ENCODE measurements around the gene ACKR4. TPM values are rescaled to one million over a fixed set of nuclear protein-coding genes. Genes with fewer than 3 reads are reported as not detected.
A peak's percentile ranks its signal among the peaks of the same experiment; 100 is the strongest.
"Not testable (repeated sequence)": the region's sequence is repeated elsewhere in the genome, so short reads cannot be mapped to it uniquely, and the experiment has no call there.

The ACKR4 gene
- total RNA-seq, 6 donors from 2014 or later = 3.7 to 8.5 (median 7.2) TPM; not detected in 1

- no peak for DNase-seq
- peak overlapping the region in 3 of 4 donors; percentile 11 to 32 (median 21) for H3K4me3 ChIP-seq
- peaks cover 0 to 9% (median 6%) of the 10 kb centered on the region in 4 donors for H3K4me1 ChIP-seq
- ATAC-seq (ENCODE audit: low FRiP score in 2 of 2) = no peak
- WGBS, 2 donors = 60 to 62% methylated on average over 2 of the region's 2 CpGs
- H3K36me3 ChIP-seq = peaks cover 0 to 5% (median 3%) of the 10 kb centered on the region in 4 donors
- H3K9me3 ChIP-seq = no peaks in the 10 kb centered on the region
- peak overlapping the region in 1 of 4 donors; percentile 67 for H3K27ac ChIP-seq
- TF ChIP-seq, protein P1, sequence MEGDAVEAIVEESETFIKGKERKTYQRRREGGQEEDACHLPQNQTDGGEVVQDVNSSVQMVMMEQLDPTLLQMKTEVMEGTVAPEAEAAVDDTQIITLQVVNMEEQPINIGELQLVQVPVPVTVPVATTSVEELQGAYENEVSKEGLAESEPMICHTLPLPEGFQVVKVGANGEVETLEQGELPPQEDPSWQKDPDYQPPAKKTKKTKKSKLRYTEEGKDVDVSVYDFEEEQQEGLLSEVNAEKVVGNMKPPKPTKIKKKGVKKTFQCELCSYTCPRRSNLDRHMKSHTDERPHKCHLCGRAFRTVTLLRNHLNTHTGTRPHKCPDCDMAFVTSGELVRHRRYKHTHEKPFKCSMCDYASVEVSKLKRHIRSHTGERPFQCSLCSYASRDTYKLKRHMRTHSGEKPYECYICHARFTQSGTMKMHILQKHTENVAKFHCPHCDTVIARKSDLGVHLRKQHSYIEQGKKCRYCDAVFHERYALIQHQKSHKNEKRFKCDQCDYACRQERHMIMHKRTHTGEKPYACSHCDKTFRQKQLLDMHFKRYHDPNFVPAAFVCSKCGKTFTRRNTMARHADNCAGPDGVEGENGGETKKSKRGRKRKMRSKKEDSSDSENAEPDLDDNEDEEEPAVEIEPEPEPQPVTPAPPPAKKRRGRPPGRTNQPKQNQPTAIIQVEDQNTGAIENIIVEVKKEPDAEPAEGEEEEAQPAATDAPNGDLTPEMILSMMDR (IDR thresholded peaks at IDR 0.05) = no peak
- TF ChIP-seq POLR2AphosphoS5 (IDR thresholded peaks at IDR 0.05) (no peak), EP300 (IDR thresholded peaks at IDR 0.05) (no peak), POLR2A (IDR thresholded peaks at IDR 0.05) (no peak)
- no peaks in the 10 kb centered on the region for H3K27me3 ChIP-seq
Observed at GRCh38 chr3:132597660-132598059, 590 bp downstream of the ACKR4 start.

GRCh38 chr3:132598181-132598580 lies 1.1 kb downstream of the ACKR4 start:
- 58 to 70% methylated on average over 3 of the region's 3 CpGs for WGBS, 2 donors
- DNase-seq (no peak), ATAC-seq (ENCODE audit: low FRiP score in 2 of 2) (no peak)
- H3K27me3 ChIP-seq = no peaks in the 10 kb centered on the region
- peak overlapping the region in 1 of 4 donors; percentile 67 for H3K27ac ChIP-seq
- peaks cover 0 to 10% (median 6%) of the 10 kb centered on the region in 4 donors for H3K36me3 ChIP-seq
- peak overlapping the region in 1 of 4 donors; percentile 32 for H3K4me3 ChIP-seq
- H3K9me3 ChIP-seq = no peaks in the 10 kb centered on the region
- peaks cover 0 to 8% (median 6%) of the 10 kb centered on the region in 4 donors for H3K4me1 ChIP-seq
- TF ChIP-seq POLR2AphosphoS5 (IDR thresholded peaks at IDR 0.05) (no peak), POLR2A (IDR thresholded peaks at IDR 0.05) (no peak), EP300 (IDR thresholded peaks at IDR 0.05) (no peak)
- TF ChIP-seq, protein P1 (IDR thresholded peaks at IDR 0.05) = no peak

DNA sequence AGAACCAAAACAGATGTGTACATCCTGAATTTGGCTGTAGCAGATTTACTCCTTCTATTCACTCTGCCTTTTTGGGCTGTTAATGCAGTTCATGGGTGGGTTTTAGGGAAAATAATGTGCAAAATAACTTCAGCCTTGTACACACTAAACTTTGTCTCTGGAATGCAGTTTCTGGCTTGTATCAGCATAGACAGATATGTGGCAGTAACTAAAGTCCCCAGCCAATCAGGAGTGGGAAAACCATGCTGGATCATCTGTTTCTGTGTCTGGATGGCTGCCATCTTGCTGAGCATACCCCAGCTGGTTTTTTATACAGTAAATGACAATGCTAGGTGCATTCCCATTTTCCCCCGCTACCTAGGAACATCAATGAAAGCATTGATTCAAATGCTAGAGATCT lies 3.5 kb downstream of the ACKR4 start:
- H3K4me1 ChIP-seq; H3K27ac ChIP-seq; ATAC-seq (ENCODE audit: low FRiP score in 2 of 2); H3K27me3 ChIP-seq; DNase-seq; H3K4me3 ChIP-seq; H3K9me3 ChIP-seq: not testable (repeated sequence)
- peaks cover 0 to 11% (median 7%) of the 10 kb centered on the region in 4 donors for H3K36me3 ChIP-seq
- no CpG with 5 or more reads among the region's 1 CpG for WGBS, 2 donors

DNA sequence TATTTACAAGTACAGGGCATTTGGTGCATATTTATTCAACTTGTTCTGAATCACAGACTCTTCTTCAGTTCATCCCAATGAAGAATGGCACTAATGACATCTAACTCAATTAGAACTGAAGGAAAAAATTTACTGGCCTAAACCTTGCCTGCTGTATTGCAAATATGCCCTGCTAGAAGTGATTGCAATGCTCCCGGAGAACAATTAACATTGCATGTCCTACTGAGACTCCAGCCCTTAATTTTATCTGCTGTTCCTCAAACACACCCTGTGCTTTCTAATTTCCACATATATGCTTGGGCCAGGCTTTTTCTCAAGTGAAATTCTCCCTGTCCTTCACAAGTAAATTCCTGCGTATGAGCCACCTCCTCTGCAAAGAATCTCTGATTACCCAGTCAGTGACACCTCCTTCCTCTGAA lies 8.3 kb downstream of the ACKR4 start:
- ATAC-seq (ENCODE audit: low FRiP score in 2 of 2) = peak in 1 of 2 donors; percentile 58
- no peak for DNase-seq
- Histone ChIP-seq H3K4me3 (no peak overlapping the region), H3K9me3 (peaks cover 0 to 4% (median 0%) of the 10 kb centered on the region in 4 donors), H3K4me1 (peaks cover 0 to 3% (median 0%) of the 10 kb centered on the region in 4 donors), H3K27me3 (no peaks in the 10 kb centered on the region), H3K36me3 (peaks cover 0 to 11% (median 4%) of the 10 kb centered on the region in 4 donors), H3K27ac (peak overlapping the region in 3 of 4 donors; percentile 6 to 32 (median 11))
- whole genome bisulfite sequencing, 2 donors = 68 to 83% methylated on average over 2 of the region's 2 CpGs
- no peak for TF ChIP-seq EP300 (IDR thresholded peaks at IDR 0.05)
- TF ChIP-seq POLR2A (IDR thresholded peaks at IDR 0.05) = no peak
- TF ChIP-seq, protein P1 (IDR thresholded peaks at IDR 0.05) = no peak
- no peak for TF ChIP-seq POLR2AphosphoS5 (IDR thresholded peaks at IDR 0.05)

DNA sequence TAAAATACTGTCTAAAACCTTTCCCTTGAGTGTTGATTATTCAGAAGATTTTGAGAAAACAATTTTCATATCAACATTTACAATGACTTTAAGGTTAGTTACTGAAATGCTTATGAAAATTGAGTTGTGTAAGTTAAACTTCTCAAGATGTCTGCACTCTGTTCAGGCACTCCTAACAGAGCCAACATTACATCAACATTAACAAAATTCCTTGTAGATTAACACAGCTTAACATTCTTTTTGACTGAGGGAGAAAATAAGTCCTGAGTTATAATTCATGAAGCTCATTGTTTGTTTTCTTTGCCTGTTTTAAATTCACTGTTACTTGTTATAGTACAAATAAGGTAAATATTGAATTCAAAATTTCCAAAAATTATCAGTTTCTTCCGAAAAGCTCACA lies 9.0 kb downstream of the ACKR4 start:
- H3K9me3 ChIP-seq = peaks cover 0 to 4% (median 0%) of the 10 kb centered on the region in 4 donors
- TF ChIP-seq POLR2AphosphoS5 (IDR thresholded peaks at IDR 0.05) (no peak), EP300 (IDR thresholded peaks at IDR 0.05) (no peak), POLR2A (IDR thresholded peaks at IDR 0.05) (no peak)
- TF ChIP-seq, protein P1 (IDR thresholded peaks at IDR 0.05) = no peak
- 87 to 91% methylated on average over 1 of the region's 1 CpG for WGBS, 2 donors
- DNase-seq (no peak), ATAC-seq (ENCODE audit: low FRiP score in 2 of 2) (peak in 1 of 2 donors; percentile 79)
- peaks cover 0 to 3% (median 0%) of the 10 kb centered on the region in 4 donors for H3K4me1 ChIP-seq
- H3K4me3 ChIP-seq = no peak overlapping the region
- H3K36me3 ChIP-seq = peaks cover 0 to 11% (median 4%) of the 10 kb centered on the region in 4 donors
- H3K27ac ChIP-seq = peak overlapping the region in 2 of 4 donors; percentile 6 to 32
- H3K27me3 ChIP-seq = no peaks in the 10 kb centered on the region

- H3K9me3 ChIP-seq; H3K4me1 ChIP-seq; ATAC-seq (ENCODE audit: low FRiP score in 2 of 2); H3K27me3 ChIP-seq; H3K4me3 ChIP-seq: not testable (repeated sequence)
- Histone ChIP-seq H3K36me3 (peaks cover 0 to 11% (median 4%) of the 10 kb centered on the region in 4 donors), H3K27ac (peak overlapping the region in 1 of 4 donors; percentile 32)
- WGBS, 2 donors = 83 to 84% methylated on average over 5 to 8 of the region's 8 CpGs
- peak in 1 of 2 donors; percentile 10 for DNase-seq
Observed at GRCh38 chr3:132606620-132607019, 9.6 kb downstream of the ACKR4 start.

DNA sequence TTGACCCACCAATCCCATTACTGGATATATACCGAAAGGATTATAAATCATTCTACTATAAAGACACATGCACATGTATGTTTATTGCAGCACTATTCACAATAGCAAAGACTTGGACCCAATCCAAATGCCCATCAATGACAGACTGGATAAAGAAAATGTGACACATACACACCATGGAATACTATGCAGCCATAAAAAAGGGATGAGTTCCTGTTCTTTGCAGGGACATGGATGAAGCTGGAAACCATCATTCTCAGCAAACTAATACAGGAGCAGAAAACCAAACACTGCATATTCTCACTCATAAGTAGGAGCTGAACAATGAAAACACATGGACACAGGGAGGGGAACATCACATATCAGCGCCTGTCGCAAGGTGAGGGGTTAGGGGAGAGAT lies 18.2 kb downstream of the ACKR4 start:
- H3K36me3 ChIP-seq = not testable (repeated sequence)

More for the DNA sequence above, 18.2 kb downstream of the ACKR4 start:
- 95 to 97% methylated on average over 3 of the region's 3 CpGs for WGBS, 2 donors
- not testable (repeated sequence) for H3K4me3 ChIP-seq; ATAC-seq (ENCODE audit: low FRiP score in 2 of 2); H3K27me3 ChIP-seq; DNase-seq; H3K4me1 ChIP-seq; H3K27ac ChIP-seq; H3K9me3 ChIP-seq
